GM12878 (cell line): ENCODE data around the gene ANKRD6.

ENCODE experiments used
- ASH2L ChIP-seq: fragments of 300-600, 200-600 bp; sonication (generic); IDR thresholded peaks from 2 replicates; pipeline ENCODE4 v1.6.1; 2017; ENCODE audit warnings: low read depth, mild to moderate bottlenecking, borderline replicate concordance
- ATF3 ChIP-seq: IDR thresholded peaks from 2 replicates; pipeline ENCODE4 v1.6.1; 2011; ENCODE audit warnings: low read depth, mild to moderate bottlenecking, low read length, moderate library complexity, borderline replicate concordance; ENCODE audit errors: extremely low read depth
- BHLHE40 ChIP-seq, 2 experiments: fragments of 450-650 bp in 1 of 2; IDR thresholded peaks; 2 replicates each; pipeline ENCODE4 v1.6.1; 2011 to 2017; ENCODE audit warnings: low read depth in 2 of 2, borderline replicate concordance in 1 of 2, improper control_type of control experiment in 1 of 2, low read length in 1 of 2, mild to moderate bottlenecking in 1 of 2
- CBX5 ChIP-seq: sonication (generic); IDR thresholded peaks from 2 replicates; pipeline ENCODE4 v1.6.1; 2016; ENCODE audit warnings: low read depth, moderate library complexity, mild to moderate bottlenecking, inconsistent platforms
- CHD2 ChIP-seq: IDR thresholded peaks from 2 replicates; pipeline ENCODE4 v1.6.1; 2011; ENCODE audit warnings: low read depth, low read length, improper control_type of control experiment, borderline replicate concordance
- CTCF ChIP-seq, 3 experiments: IDR thresholded peaks in 2 of 3; conservative IDR thresholded peaks in 1 of 3; 2 replicates each; pipeline ENCODE4 v1.5.1; 2011; ENCODE audit warnings: low read depth in 3 of 3, low read length in 3 of 3, mild to moderate bottlenecking in 3 of 3, control low read depth in 2 of 3, moderate library complexity in 2 of 3, inconsistent platforms in 1 of 3, mixed read lengths in 1 of 3; ENCODE audit not compliant: control insufficient read depth in 2 of 3, insufficient read depth in 1 of 3; ENCODE audit errors: extremely low read depth in 1 of 3
- EZH2 ChIP-seq: IDR thresholded peaks from 2 replicates; pipeline ENCODE4 v1.6.1; 2012; ENCODE audit warnings: low read depth, mild to moderate bottlenecking, control low read depth, inconsistent platforms, low read length, borderline replicate concordance; ENCODE audit not compliant: control insufficient read depth
- POLR2A ChIP-seq: IDR thresholded peaks from 2 replicates; pipeline ENCODE4 v1.6.1; 2011; ENCODE audit warnings: low read depth, mild to moderate bottlenecking, low read length
- POLR2AphosphoS5 ChIP-seq: IDR thresholded peaks from 2 replicates; pipeline ENCODE4 v1.6.1; 2011; ENCODE audit warnings: mild to moderate bottlenecking, low read length, inconsistent platforms
- POU2F2 ChIP-seq: IDR thresholded peaks from 3 replicates; pipeline ENCODE4 v1.6.1; 2011; ENCODE audit warnings: low read depth, mild to moderate bottlenecking, low read length, borderline replicate concordance
- SRF ChIP-seq, 2 experiments: IDR thresholded peaks; 2 replicates each; pipeline ENCODE4 v1.6.1; 2011; ENCODE audit warnings: low read depth in 2 of 2, low read length in 2 of 2, mild to moderate bottlenecking in 1 of 2, moderate library complexity in 1 of 2
- TCF3 ChIP-seq: IDR thresholded peaks from 2 replicates; pipeline ENCODE4 v1.6.1; 2012; ENCODE audit warnings: low read depth, mild to moderate bottlenecking, low read length, borderline replicate concordance; ENCODE audit not compliant: insufficient read depth
- USF1 ChIP-seq: IDR thresholded peaks from 2 replicates; pipeline ENCODE4 v1.6.1; 2011; ENCODE audit warnings: borderline replicate concordance, low read depth, mild to moderate bottlenecking, moderate library complexity, mixed read lengths, low read length; ENCODE audit not compliant: insufficient read depth; ENCODE audit errors: extremely low read length

- no peak for TF ChIP-seq CBX5
- no peak for TF ChIP-seq TCF3
- TF ChIP-seq POLR2A, result no peak
- no peak for TF ChIP-seq ASH2L
- TF ChIP-seq CHD2, result no peak
- TF ChIP-seq USF1, result no peak
- no peak for TF ChIP-seq CTCF (IDR thresholded peaks at IDR 0.05 in 2 of 3, conservative IDR thresholded peaks at IDR 0.05 in 1 of 3; ENCODE audit: control insufficient read depth in 2 of 3, extremely low read depth in 1 of 3, insufficient read depth in 1 of 3, low read depth in 3 of 3, low read length in 3 of 3)
- TF ChIP-seq SRF (IDR thresholded peaks at IDR 0.05; ENCODE audit: low read depth in 2 of 2, low read length in 2 of 2), result no peak
- TF ChIP-seq ATF3, result no peak
- TF ChIP-seq POU2F2, result no peak
- TF ChIP-seq BHLHE40 (IDR thresholded peaks at IDR 0.05; ENCODE audit: borderline replicate concordance in 1 of 2, low read depth in 2 of 2, low read length in 1 of 2), result no peak
- TF ChIP-seq EZH2, result no peak
- no peak for TF ChIP-seq POLR2AphosphoS5
These were observed 126.5 kb downstream of the ANKRD6 start for GRCh38 chr6:89559487-89559886.
